ENCODE measurements around the gene CAPN12.

The CAPN12 gene

GRCh38 chr19:38723990-38724854 lies 20.1 kb downstream of the CAPN12 start:
- no peak for DNase-seq

GRCh38 chr19:38723606-38723965 lies 20.7 kb downstream of the CAPN12 start:
- no peak for DNase-seq

- no peak for DNase-seq
Observed at GRCh38 chr19:38722947-38723605, 21.2 kb downstream of the CAPN12 start.

- DNase-seq: no peak
Observed at GRCh38 chr19:38721979-38722773, 22.1 kb downstream of the CAPN12 start.

- no peak for DNase-seq
Observed at GRCh38 chr19:38721496-38721895, 22.8 kb downstream of the CAPN12 start.

GRCh38 chr19:38720559-38721236 lies 23.6 kb downstream of the CAPN12 start:
- DNase-seq: no peak

GRCh38 chr19:38719761-38720558 lies 24.3 kb downstream of the CAPN12 start:
- no peak for DNase-seq

- DNase-seq: peak; percentile 34
Observed at GRCh38 chr19:38718747-38719543, 25.3 kb downstream of the CAPN12 start.

- DNase-seq: no peak
Observed at GRCh38 chr19:38717855-38718254, 26.4 kb downstream of the CAPN12 start.

- no peak for DNase-seq
Observed at GRCh38 chr19:38717051-38717450, 27.2 kb downstream of the CAPN12 start.

GRCh38 chr19:38715555-38715954 lies 28.7 kb downstream of the CAPN12 start:
- no peak for DNase-seq

GRCh38 chr19:38714354-38714778 lies 29.9 kb downstream of the CAPN12 start:
- DNase-seq: no peak

GRCh38 chr19:38713865-38714264 lies 30.4 kb downstream of the CAPN12 start:
- DNase-seq: no peak

- no peak for DNase-seq
Observed at GRCh38 chr19:38713227-38713649, 31.0 kb downstream of the CAPN12 start.

- no peak for DNase-seq
Observed at GRCh38 chr19:38712161-38712748, 32.0 kb downstream of the CAPN12 start.

GRCh38 chr19:38711726-38712153 lies 32.5 kb downstream of the CAPN12 start:
- peak; percentile 75 for DNase-seq

GRCh38 chr19:38710928-38711725 lies 33.1 kb downstream of the CAPN12 start:
- DNase-seq: no peak

- no peak for DNase-seq
Observed at GRCh38 chr19:38710416-38710702, 33.9 kb downstream of the CAPN12 start.

GRCh38 chr19:38709671-38710415 lies 34.4 kb downstream of the CAPN12 start:
- DNase-seq: no peak
